IMR-90 (cell line): Measurements from ENCODE around the gene EMC1. TPM values are rescaled to one million over a fixed set of nuclear protein-coding genes. Genes with fewer than 3 reads are reported as not detected.

ENCODE experiments used
- ATAC-seq: fragments of 200-7000 bp; cut with Tn5 transposase; 2 replicates; pipeline ENCODE4 v1.9.1; 2020; ENCODE audit warnings: low read depth, mild to moderate bottlenecking, moderate library complexity
- BruUV-seq: library from RNA; stranded (reverse); fragments of 400-500 nt; replicated peaks from 2 replicates; lab custom pipeline; 2021; lab: Mats Ljungman, UMichigan
- CTCF ChIA-PET: fragments of 300-600 bp; formaldehyde crosslinking; extraction: SDS; loops from one replicate; lab custom pipeline; 2021; ENCODE audit warnings: antibody characterized with exemption; lab: Yijun Ruan, JAX
- POLR2A ChIA-PET: fragments of 300-600 bp; sonication (Branson Sonifier 250); formaldehyde crosslinking; loops from one replicate; lab custom pipeline; 2022; ENCODE audit warnings: antibody characterized with exemption; ENCODE audit not compliant: unreplicated experiment; lab: Charles Lee
- DNase-seq: peaks from one replicate; pipeline ENCODE4 v3.0.0; 2013
- H2AFZ ChIP-seq: replicated peaks from 2 replicates; pipeline ENCODE3; 2013; ENCODE audit warnings: low read length, mild to moderate bottlenecking; ENCODE audit not compliant: poor library complexity
- H2AK5ac ChIP-seq: 2 replicates; pipeline ENCODE4 v1.6.1; 2013; ENCODE audit warnings: low read depth, low read length, inconsistent platforms
- H2AK9ac ChIP-seq: replicated peaks from 2 replicates; pipeline ENCODE3; 2013; ENCODE audit warnings: mild to moderate bottlenecking, low read depth, low read length, moderate library complexity; ENCODE audit not compliant: poor library complexity
- H2BK120ac ChIP-seq: 2 replicates; pipeline ENCODE4 v1.6.1; 2013; ENCODE audit warnings: low read depth, low read length, inconsistent platforms
- H2BK15ac ChIP-seq: 3 replicates; pipeline ENCODE4 v1.6.1; 2013; ENCODE audit warnings: low read depth, low read length, inconsistent platforms
- H2BK20ac ChIP-seq: 2 replicates; pipeline ENCODE4 v1.6.1; 2013; ENCODE audit warnings: low read depth, mild to moderate bottlenecking, inconsistent platforms, low read length, moderate library complexity
- H2BK5ac ChIP-seq: 2 replicates; pipeline ENCODE4 v1.6.1; 2013; ENCODE audit warnings: mild to moderate bottlenecking, low read depth, low read length, inconsistent platforms; ENCODE audit not compliant: poor library complexity, severe bottlenecking
- H3K14ac ChIP-seq: replicated peaks from 2 replicates; pipeline ENCODE4 v1.6.1; 2013; ENCODE audit warnings: low read depth, low read length, inconsistent platforms
- H3K18ac ChIP-seq: 2 replicates; pipeline ENCODE4 v1.6.1; 2013; ENCODE audit warnings: low read depth, low read length, control low read depth
- H3K23ac ChIP-seq: 2 replicates; pipeline ENCODE4 v1.6.1; 2013; ENCODE audit warnings: low read depth, low read length, inconsistent platforms
- H3K27ac ChIP-seq: 2 replicates; pipeline ENCODE4 v1.5.1; 2013; ENCODE audit warnings: mild to moderate bottlenecking, control low read depth, low read length; ENCODE audit not compliant: insufficient read depth
- H3K27me3 ChIP-seq: 2 replicates; pipeline ENCODE4 v1.6.1; 2013; ENCODE audit warnings: low read length; ENCODE audit not compliant: control insufficient read depth, insufficient read depth
- H3K36me3 ChIP-seq: 2 replicates; pipeline ENCODE4 v1.6.1; 2013; ENCODE audit warnings: low read length, mixed read lengths; ENCODE audit not compliant: control insufficient read depth, insufficient read depth
- H3K4ac ChIP-seq: 2 replicates; pipeline ENCODE4 v1.6.1; 2013; ENCODE audit warnings: low read depth, low read length, inconsistent platforms
- H3K4me1 ChIP-seq: 2 replicates; pipeline ENCODE4 v1.6.1; 2013; ENCODE audit warnings: low read length, mixed read lengths; ENCODE audit not compliant: control insufficient read depth, insufficient read depth
- H3K4me2 ChIP-seq: 2 replicates; pipeline ENCODE4 v1.6.1; 2013; ENCODE audit warnings: low read depth, mild to moderate bottlenecking, control low read depth, low read length, moderate library complexity
- H3K4me3 ChIP-seq: 2 replicates; pipeline ENCODE4 v1.5.1; 2013; ENCODE audit warnings: low read depth, mild to moderate bottlenecking, control low read depth, low read length, moderate library complexity; ENCODE audit not compliant: insufficient read depth
- H3K56ac ChIP-seq: 2 replicates; pipeline ENCODE4 v1.6.1; 2013; ENCODE audit warnings: low read length, inconsistent platforms; ENCODE audit not compliant: insufficient read depth; ENCODE audit errors: extremely low read depth
- H3K79me1 ChIP-seq, 2 experiments: 2 replicates each; pipeline ENCODE4 v1.6.1; 2013; ENCODE audit warnings: low read length in 2 of 2, inconsistent platforms in 1 of 2, low read depth in 1 of 2
- H3K9ac ChIP-seq: 2 replicates; pipeline ENCODE4 v1.6.1; 2013; ENCODE audit warnings: low read depth, low read length, control low read depth
- H3K9me1 ChIP-seq: 2 replicates; pipeline ENCODE4 v1.6.1; 2013; ENCODE audit warnings: low read length, inconsistent platforms; ENCODE audit not compliant: insufficient read depth
- H3K9me3 ChIP-seq: 2 replicates; pipeline ENCODE4 v1.6.1; 2013; ENCODE audit warnings: low read length; ENCODE audit not compliant: control insufficient read depth, insufficient read depth
- H4K20me1 ChIP-seq: 2 replicates; pipeline ENCODE4 v1.6.1; 2013; ENCODE audit warnings: low read length, inconsistent platforms; ENCODE audit not compliant: insufficient read depth
- H4K5ac ChIP-seq: 2 replicates; pipeline ENCODE4 v1.6.1; 2013; ENCODE audit warnings: mild to moderate bottlenecking, low read depth, low read length, control low read depth
- H4K8ac ChIP-seq, 2 experiments: 2 replicates each; pipeline ENCODE4 v1.6.1; 2013; ENCODE audit warnings: low read depth in 2 of 2, low read length in 2 of 2, control low read depth in 1 of 2, inconsistent platforms in 1 of 2
- H4K91ac ChIP-seq: 2 replicates; pipeline ENCODE4 v1.6.1; 2013; ENCODE audit warnings: low read depth, low read length, inconsistent platforms; ENCODE audit not compliant: insufficient read depth
- BHLHE40 ChIP-seq: fragments of 150-350 bp; IDR thresholded peaks from 2 replicates; pipeline ENCODE4 v1.6.1; 2016; ENCODE audit warnings: mild to moderate bottlenecking, low read depth, low read length
- CEBPB ChIP-seq: IDR thresholded peaks from 2 replicates; pipeline ENCODE4 v1.6.1; 2012; ENCODE audit warnings: low read depth, low read length, improper control_type of control experiment
- MAZ ChIP-seq: IDR thresholded peaks from 2 replicates; pipeline ENCODE4 v1.6.1; 2012; ENCODE audit warnings: low read depth, mild to moderate bottlenecking, low read length, improper control_type of control experiment, moderate library complexity, borderline replicate concordance
- MXI1 ChIP-seq: IDR thresholded peaks from 2 replicates; pipeline ENCODE4 v1.6.1; 2012; ENCODE audit warnings: low read depth, mild to moderate bottlenecking, low read length, moderate library complexity, borderline replicate concordance
- RAD21 ChIP-seq: IDR thresholded peaks from 2 replicates; pipeline ENCODE4 v1.6.1; 2012; ENCODE audit warnings: low read length, improper control_type of control experiment
- RFX5 ChIP-seq: IDR thresholded peaks from 2 replicates; pipeline ENCODE4 v1.8.0; 2012; ENCODE audit warnings: low read depth, mild to moderate bottlenecking, low read length, moderate library complexity
- SMC3 ChIP-seq: fragments of 150-350 bp; IDR thresholded peaks from 2 replicates; pipeline ENCODE4 v1.6.1; 2016; ENCODE audit warnings: low read depth, mild to moderate bottlenecking, antibody characterized with exemption, low read length, moderate library complexity
- USF2 ChIP-seq: fragments of 150-350 bp; IDR thresholded peaks from 2 replicates; pipeline ENCODE4 v1.6.1; 2017; ENCODE audit warnings: mild to moderate bottlenecking, antibody characterized with exemption, low read length, low read depth
- WGBS, 2 experiments: methylation state at CpG; one replicate each; pipeline versions ENCODE4 v1.1.5 to v1.1.7; 2013; ENCODE audit warnings: missing lambda C conversion rate in 2 of 2; ENCODE audit not compliant: insufficient read length in 1 of 2; ENCODE audit errors: extremely low coverage in 2 of 2; 5-methylcytosine and 5-hydroxymethylcytosine counted together
- dilution Hi-C: fragments of 300-500 bp; cut with HindIII; formaldehyde crosslinking; loops from one replicate; pipeline ENCODE4 v1.14.3; 2018; ENCODE audit warnings: low sequenced_read_pairs; ENCODE audit not compliant: unreplicated experiment
- in situ Hi-C: fragments of 300-500 bp; cut with MboI; formaldehyde crosslinking; loops from 3 replicates; pipeline ENCODE4 v1.14.3; 2019; ENCODE audit warnings: low sequenced_read_pairs, inconsistent platforms, mixed read lengths
- intact Hi-C: fragments of 100-400 bp; cut with micrococcal nuclease; formaldehyde crosslinking; loops from 2 replicates; pipeline ENCODE4 v1.10.0; 2022
- polyA plus RNA-seq, 3 experiments: library from polyadenylated mRNA; depleted of rRNA; stranded (reverse); fragments of >200 nt; gene quantifications; 2 replicates each; pipeline ENCODE4 v1.2.3, GENCODE V29; 2012; ENCODE audit warnings: low replicate concordance in 1 of 3
- total RNA-seq: library from RNA; depleted of rRNA; stranded (reverse); fragments of >200 nt; gene quantifications from 2 replicates; pipeline ENCODE4 v1.2.3, GENCODE V29; 2012
- TF ChIP-seq, protein P1 (sequence below): conservative IDR thresholded peaks from 2 replicates; pipeline ENCODE4 v1.5.1; 2012; ENCODE audit warnings: mild to moderate bottlenecking, low read depth, low read length, improper control_type of control experiment

The EMC1 gene
- total and polyA plus RNA-seq, 2 of the 4 experiments (the other 2 are of a cell fraction), result 65.4 to 114 TPM

GRCh38 chr1:19167140-19167539 lies 84.2 kb downstream of the EMC1 start:
- no peak overlapping the region for H3K18ac ChIP-seq
- H3K9ac ChIP-seq, result no peak overlapping the region
- DNase-seq (no peak), ATAC-seq (no peak)
- peaks cover 59% of the 10 kb centered on the region for H3K36me3 ChIP-seq
- no peak overlapping the region for H2BK15ac ChIP-seq
- H3K4me1 ChIP-seq, result peaks cover 8% of the 10 kb centered on the region
- H3K27ac ChIP-seq, result no peak overlapping the region
- no peak overlapping the region for H3K4ac ChIP-seq
- 100% methylated on average over 1 of the region's 6 CpGs for WGBS, 2 experiments
- ChIA-PET CTCF (interaction anchor here (0.6 kb wide), 1 partner anchor 14 kb away, joined by 4 read pairs; no protein-coding TSS in a partner anchor), POLR2A (no interaction called here)
- peaks cover 25 to 42% of the 10 kb centered on the region in 2 experiments for H3K79me1 ChIP-seq
- H4K5ac ChIP-seq, result no peak overlapping the region
- H3K23ac ChIP-seq, result no peak overlapping the region
- H3K14ac ChIP-seq, result no peak overlapping the region
- peaks cover 35% of the 10 kb centered on the region for H4K20me1 ChIP-seq
- in situ Hi-C loops (no loop called here), intact Hi-C loops (no loop called here), dilution Hi-C loops (no loop called here)
- peaks cover 6% of the 10 kb centered on the region for H3K9me1 ChIP-seq
- H2BK5ac ChIP-seq, result no peak overlapping the region
- no peak overlapping the region for H2AK5ac ChIP-seq
- no peak overlapping the region for H2AFZ ChIP-seq
- no peak overlapping the region for H2BK120ac ChIP-seq
- H2AK9ac ChIP-seq, result no peak overlapping the region
- no TSS peak for BruUV-seq
- H3K9me3 ChIP-seq, result no peaks in the 10 kb centered on the region
- H3K27me3 ChIP-seq, result no peaks in the 10 kb centered on the region
- no peak overlapping the region for H3K4me2 ChIP-seq
- no peak overlapping the region for H4K8ac ChIP-seq
- TF ChIP-seq MAZ, result no peak
- no peak for TF ChIP-seq SMC3
- no peak for TF ChIP-seq USF2
- TF ChIP-seq BHLHE40, result no peak
- TF ChIP-seq RFX5, result no peak
- TF ChIP-seq, protein P1, sequence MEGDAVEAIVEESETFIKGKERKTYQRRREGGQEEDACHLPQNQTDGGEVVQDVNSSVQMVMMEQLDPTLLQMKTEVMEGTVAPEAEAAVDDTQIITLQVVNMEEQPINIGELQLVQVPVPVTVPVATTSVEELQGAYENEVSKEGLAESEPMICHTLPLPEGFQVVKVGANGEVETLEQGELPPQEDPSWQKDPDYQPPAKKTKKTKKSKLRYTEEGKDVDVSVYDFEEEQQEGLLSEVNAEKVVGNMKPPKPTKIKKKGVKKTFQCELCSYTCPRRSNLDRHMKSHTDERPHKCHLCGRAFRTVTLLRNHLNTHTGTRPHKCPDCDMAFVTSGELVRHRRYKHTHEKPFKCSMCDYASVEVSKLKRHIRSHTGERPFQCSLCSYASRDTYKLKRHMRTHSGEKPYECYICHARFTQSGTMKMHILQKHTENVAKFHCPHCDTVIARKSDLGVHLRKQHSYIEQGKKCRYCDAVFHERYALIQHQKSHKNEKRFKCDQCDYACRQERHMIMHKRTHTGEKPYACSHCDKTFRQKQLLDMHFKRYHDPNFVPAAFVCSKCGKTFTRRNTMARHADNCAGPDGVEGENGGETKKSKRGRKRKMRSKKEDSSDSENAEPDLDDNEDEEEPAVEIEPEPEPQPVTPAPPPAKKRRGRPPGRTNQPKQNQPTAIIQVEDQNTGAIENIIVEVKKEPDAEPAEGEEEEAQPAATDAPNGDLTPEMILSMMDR, result no peak
- no peak for TF ChIP-seq RAD21
- no peak for TF ChIP-seq MXI1
- peak; percentile 77 for TF ChIP-seq CEBPB
- H3K56ac ChIP-seq, result no peak overlapping the region
- no peak overlapping the region for H2BK20ac ChIP-seq
- H3K4me3 ChIP-seq, result no peak overlapping the region
- no peak overlapping the region for H4K91ac ChIP-seq
